Esophagus squamous epithelium (tissue), 5 donors: ENCODE data around the gene RANBP3. TPM values are rescaled to one million over a fixed set of nuclear protein-coding genes. Genes with fewer than 3 reads are reported as not detected.

Experiments
- DNase-seq: peaks from one replicate; lab custom pipeline; 2025; lab: John Stamatoyannopoulos, UW
- H3K27ac ChIP-seq, 4 donors: fragments of 200-600 bp; sonication (generic); one replicate each; pipeline ENCODE4 v1.5.1; 2016 to 2019; ENCODE audit warnings: mild to moderate bottlenecking in 1 of 4
- H3K27me3 ChIP-seq, 4 donors: fragments of 200-600 bp; sonication (generic); 1 replicate in 3 of 4; 2 replicates in 1 of 4; pipeline versions ENCODE4 v1.5.1 to v1.6.0; 2017 to 2021; ENCODE audit warnings: antibody characterized with exemption in 1 of 4
- H3K36me3 ChIP-seq, 3 donors: fragments of 200-600 bp; sonication (generic); one replicate each; pipeline ENCODE4 v1.5.1; 2016 to 2019
- H3K4me1 ChIP-seq, 3 donors: fragments of 200-600 bp; sonication (generic); one replicate each; pipeline ENCODE4 v1.5.1; 2017 to 2019
- H3K4me3 ChIP-seq, 4 donors: fragments of 200-600 bp; sonication (generic); 1 replicate in 3 of 4; 2 replicates in 1 of 4; pipeline ENCODE4 v1.5.1; 2016 to 2019; ENCODE audit warnings: mild to moderate bottlenecking in 2 of 4, moderate library complexity in 1 of 4
- H3K9me3 ChIP-seq, 3 donors: fragments of 200-600 bp; sonication (generic); one replicate each; pipeline ENCODE4 v1.5.1; 2016 to 2019
- CTCF ChIP-seq, 6 experiments: fragments of 450-650 bp in 4 of 6; fragments of 200-600 bp in 2 of 6; sonication (generic) in 2 of 6; IDR thresholded peaks; one replicate each; pipeline ENCODE4 v1.5.1; 2016 to 2019; ENCODE audit warnings: antibody characterized with exemption in 6 of 6, mild to moderate bottlenecking in 4 of 6, moderate library complexity in 4 of 6
- POLR2A ChIP-seq, 4 donors: fragments of 450-650 bp; IDR thresholded peaks; one replicate each; pipeline ENCODE4 v1.6.1; 2017; ENCODE audit warnings: antibody characterized with exemption in 4 of 4, mild to moderate bottlenecking in 4 of 4, moderate library complexity in 3 of 4
- WGBS, 2 donors: methylation state at CpG; one replicate each; pipeline ENCODE4 v1.1.5; 2018; 5-methylcytosine and 5-hydroxymethylcytosine counted together
- intact Hi-C: fragments of 100-400 bp; cut with DNase I; formaldehyde crosslinking; loops from one replicate; pipeline ENCODE4 v1.15.0; 2022
- total RNA-seq, 4 donors: library from RNA; depleted of rRNA; stranded (reverse); fragments of >200 nt; gene quantifications; one replicate each; pipeline ENCODE4 v1.1.0, GENCODE V29; 2016
- donor health status: DM: yes; HTN: yes; CAD: no.

RANBP3 gene
- total RNA-seq, 4 donors from 2014 or later, result 38.0 to 77.8 (median 39.6) TPM

GRCh38 chr19:5895890-5896289, 82.0 kb downstream of the RANBP3 start:
- Histone ChIP-seq H3K27me3 (peaks cover 0 to 20% (median 0%) of the 10 kb centered on the region in 4 donors), H3K9me3 (no peaks in the 10 kb centered on the region), H3K4me1 (peaks cover 12 to 85% (median 13%) of the 10 kb centered on the region in 3 donors), H3K27ac (no peak overlapping the region), H3K4me3 (no peak overlapping the region), H3K36me3 (peaks cover 11 to 54% (median 12%) of the 10 kb centered on the region in 3 donors)
- WGBS, 2 donors, result 75 to 79% methylated on average over 3 to 4 of the region's 8 CpGs
- TF ChIP-seq CTCF (IDR thresholded peaks at IDR 0.05) (no peak), POLR2A (IDR thresholded peaks at IDR 0.05) (no peak)
- DNase-seq, result no peak
- intact Hi-C loops, result no loop called here

DNA sequence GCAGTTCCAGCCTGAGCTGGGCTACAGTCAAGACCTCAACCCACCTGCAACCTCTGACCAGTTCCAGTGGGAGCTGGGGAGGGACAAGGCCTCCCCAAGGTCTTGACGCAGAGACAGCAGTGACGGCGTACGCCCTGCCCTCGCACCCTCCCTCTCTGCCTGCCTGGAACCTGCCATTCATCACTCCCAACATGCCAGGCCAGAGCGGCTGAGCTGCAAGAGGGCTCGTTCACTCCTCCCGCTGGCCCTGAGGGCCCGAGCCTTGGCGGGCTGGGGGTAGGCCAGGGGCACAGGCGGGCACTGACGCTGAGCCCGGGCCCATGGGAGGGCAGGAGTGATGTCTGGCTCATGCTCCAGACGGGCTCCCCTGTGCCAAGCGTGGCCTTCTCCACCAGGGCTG, 82.5 kb downstream of the RANBP3 start:
- Histone ChIP-seq H3K9me3 (no peaks in the 10 kb centered on the region), H3K4me3 (no peak overlapping the region), H3K27ac (no peak overlapping the region), H3K36me3 (peaks cover 11 to 49% (median 12%) of the 10 kb centered on the region in 3 donors), H3K4me1 (peaks cover 12 to 80% (median 13%) of the 10 kb centered on the region in 3 donors), H3K27me3 (peaks cover 0 to 23% (median 0%) of the 10 kb centered on the region in 4 donors)
- intact Hi-C loops, result no loop called here
- TF ChIP-seq POLR2A (IDR thresholded peaks at IDR 0.05), result no peak
- TF ChIP-seq CTCF (IDR thresholded peaks at IDR 0.05), result no peak
- 46% methylated on average over 4 of the region's 15 CpGs; no CpG with 5 or more reads in 1 of the 2 donors for WGBS, 2 donors
- no peak for DNase-seq

DNA sequence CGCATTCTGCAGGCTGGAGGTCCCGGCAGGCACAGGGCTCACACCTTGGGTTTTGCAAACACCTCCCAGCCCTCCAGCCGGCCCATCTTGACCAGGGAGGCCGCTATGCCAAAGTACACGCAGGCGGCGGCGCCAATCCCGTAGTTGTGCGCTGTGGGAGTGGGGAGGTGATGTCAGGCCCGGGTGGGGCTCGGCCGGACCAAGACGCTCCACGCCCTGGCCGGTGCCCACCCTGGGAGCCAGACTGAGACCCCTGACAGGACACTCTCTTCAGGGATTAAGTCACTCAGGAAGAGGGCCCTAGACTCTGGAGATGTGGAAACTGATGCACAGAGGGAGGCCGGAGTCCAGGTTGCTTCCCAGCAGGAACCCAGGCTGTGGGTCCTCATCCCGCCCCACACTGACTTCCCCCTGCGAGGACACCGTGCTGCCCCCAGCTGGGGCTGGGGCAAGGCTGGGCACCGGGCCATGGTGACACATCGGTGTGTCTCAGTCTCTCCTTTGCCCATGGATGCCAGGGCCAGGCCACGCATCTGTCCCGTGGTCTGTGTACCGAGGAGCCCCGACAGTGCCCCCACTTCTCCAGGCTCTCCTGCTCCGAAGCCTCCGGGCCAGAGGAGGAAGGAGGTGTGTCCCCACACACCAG, 83.1 kb downstream of the RANBP3 start:
- no peak for TF ChIP-seq POLR2A (IDR thresholded peaks at IDR 0.05)
- TF ChIP-seq CTCF (IDR thresholded peaks at IDR 0.05), result no peak
- Histone ChIP-seq H3K9me3 (no peaks in the 10 kb centered on the region), H3K27me3 (peaks cover 0 to 23% (median 0%) of the 10 kb centered on the region in 4 donors), H3K4me3 (no peak overlapping the region), H3K4me1 (peaks cover 12 to 79% (median 13%) of the 10 kb centered on the region in 3 donors), H3K27ac (peak overlapping the region in 3 of 4 donors; percentile 14 to 39 (median 14)), H3K36me3 (peaks cover 11 to 43% (median 12%) of the 10 kb centered on the region in 3 donors)
- intact Hi-C loops, result no loop called here
- WGBS, 2 donors, result 20 to 48% methylated on average over 1 to 11 of the region's 28 CpGs
- DNase-seq, result no peak

DNA sequence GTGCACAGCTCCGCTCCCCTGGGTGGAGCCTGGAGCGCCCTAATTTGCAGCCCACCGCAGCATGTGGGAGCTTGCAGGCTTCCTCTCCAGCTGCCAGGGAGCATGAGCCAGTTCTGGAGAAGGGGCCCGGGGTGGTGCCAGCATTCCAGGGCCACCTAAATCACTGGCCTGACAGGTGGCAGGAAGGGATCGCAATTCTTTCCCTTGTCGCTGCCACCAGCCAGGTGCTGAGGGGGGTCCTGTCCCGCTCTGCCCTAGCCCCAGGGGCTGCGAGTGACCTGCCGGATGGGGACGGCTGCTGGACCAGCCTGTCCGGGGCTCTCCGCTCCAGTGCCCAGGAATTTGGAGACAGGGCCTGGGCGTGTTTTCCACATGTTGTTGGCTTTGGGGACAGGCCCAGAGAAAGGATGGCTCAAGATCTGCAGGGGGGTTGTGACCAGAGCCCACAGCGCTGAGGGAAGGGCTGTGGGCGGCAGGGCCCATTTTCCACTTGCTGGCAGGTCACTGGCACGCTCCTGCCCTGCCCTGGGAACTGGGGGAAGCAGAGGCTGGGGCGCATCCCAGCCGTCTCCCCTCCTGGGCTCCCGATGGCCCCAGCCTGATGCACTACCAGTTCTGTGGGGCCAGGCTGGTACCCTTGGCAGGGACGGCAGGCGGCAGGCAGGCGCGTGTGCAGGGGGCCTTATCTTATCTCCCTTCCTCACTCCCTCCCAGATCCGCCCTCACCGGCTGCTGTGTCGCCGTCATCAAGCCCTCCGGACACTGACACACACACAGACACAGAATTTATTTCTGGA, 83.8 kb downstream of the RANBP3 start:
- peak overlapping the region in 3 of 4 donors; percentile 14 to 39 (median 14) for H3K27ac ChIP-seq
- no peak for TF ChIP-seq POLR2A (IDR thresholded peaks at IDR 0.05)
- TF ChIP-seq CTCF (IDR thresholded peaks at IDR 0.05), result no peak
- peaks cover 11 to 40% (median 12%) of the 10 kb centered on the region in 3 donors for H3K36me3 ChIP-seq
- peaks cover 0 to 28% (median 0%) of the 10 kb centered on the region in 4 donors for H3K27me3 ChIP-seq
- DNase-seq, result no peak
- no peaks in the 10 kb centered on the region for H3K9me3 ChIP-seq
- peaks cover 12 to 79% (median 13%) of the 10 kb centered on the region in 3 donors for H3K4me1 ChIP-seq
- 36 to 37% methylated on average over 9 to 13 of the region's 28 CpGs for WGBS, 2 donors
- no peak overlapping the region for H3K4me3 ChIP-seq
- intact Hi-C loops, result loop anchor here (2.0 kb wide), 1 partner anchor 89 kb away; the partner anchor contains the start of gene NRTN
